ENCODE results near the gene UMODL1. TPM values are rescaled to one million over a fixed set of nuclear protein-coding genes. Genes with fewer than 3 reads are reported as not detected.

Gene UMODL1
- total and polyA plus RNA-seq, 12 donors, result 0.10 to 0.79 (median 0.17) TPM; not detected in 9

DNA sequence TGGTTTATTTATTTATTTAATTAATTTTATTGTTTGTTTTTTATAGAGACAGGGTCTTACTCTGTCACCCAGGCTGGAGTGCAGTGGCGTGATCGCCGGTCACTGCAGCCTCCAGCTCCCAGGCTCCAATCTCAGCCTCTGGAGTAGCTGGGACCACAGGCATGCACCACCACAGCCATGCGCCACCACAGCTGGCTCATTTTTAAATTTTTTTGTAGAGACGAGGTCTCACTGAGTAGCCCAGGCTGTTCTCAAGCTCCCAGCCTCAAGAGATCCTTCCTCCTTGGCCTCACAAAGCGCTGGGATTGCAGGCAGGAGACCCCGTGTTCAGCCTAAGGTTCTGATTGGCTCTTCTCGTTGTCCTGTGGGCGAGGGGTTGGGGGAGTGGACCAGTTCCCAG, 22.1 kb downstream of the UMODL1 start:
- WGBS, 4 donors, result 90 to 94% (median 93%) methylated on average over 9 of the region's 9 CpGs
- Histone ChIP-seq H3K9me3 (replicated peaks in 1 of 3) (no peaks in the 10 kb centered on the region), H3K27ac (no peak overlapping the region), H3K4me1 (replicated peaks in 1 of 2) (peaks cover 4 to 9% of the 10 kb centered on the region in 2 donors), H3K36me3 (replicated peaks in 1 of 2) (no peaks in the 10 kb centered on the region), H3K4me3 (no peak overlapping the region), H3K27me3 (no peaks in the 10 kb centered on the region)
- TF ChIP-seq POLR2A (IDR thresholded peaks at IDR 0.05), result no peak
- TF ChIP-seq, protein P1, sequence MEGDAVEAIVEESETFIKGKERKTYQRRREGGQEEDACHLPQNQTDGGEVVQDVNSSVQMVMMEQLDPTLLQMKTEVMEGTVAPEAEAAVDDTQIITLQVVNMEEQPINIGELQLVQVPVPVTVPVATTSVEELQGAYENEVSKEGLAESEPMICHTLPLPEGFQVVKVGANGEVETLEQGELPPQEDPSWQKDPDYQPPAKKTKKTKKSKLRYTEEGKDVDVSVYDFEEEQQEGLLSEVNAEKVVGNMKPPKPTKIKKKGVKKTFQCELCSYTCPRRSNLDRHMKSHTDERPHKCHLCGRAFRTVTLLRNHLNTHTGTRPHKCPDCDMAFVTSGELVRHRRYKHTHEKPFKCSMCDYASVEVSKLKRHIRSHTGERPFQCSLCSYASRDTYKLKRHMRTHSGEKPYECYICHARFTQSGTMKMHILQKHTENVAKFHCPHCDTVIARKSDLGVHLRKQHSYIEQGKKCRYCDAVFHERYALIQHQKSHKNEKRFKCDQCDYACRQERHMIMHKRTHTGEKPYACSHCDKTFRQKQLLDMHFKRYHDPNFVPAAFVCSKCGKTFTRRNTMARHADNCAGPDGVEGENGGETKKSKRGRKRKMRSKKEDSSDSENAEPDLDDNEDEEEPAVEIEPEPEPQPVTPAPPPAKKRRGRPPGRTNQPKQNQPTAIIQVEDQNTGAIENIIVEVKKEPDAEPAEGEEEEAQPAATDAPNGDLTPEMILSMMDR (IDR thresholded peaks at IDR 0.05), result no peak
- no peak for DNase-seq
- intact Hi-C loops (cut with DNase I), result no loop called here

DNA sequence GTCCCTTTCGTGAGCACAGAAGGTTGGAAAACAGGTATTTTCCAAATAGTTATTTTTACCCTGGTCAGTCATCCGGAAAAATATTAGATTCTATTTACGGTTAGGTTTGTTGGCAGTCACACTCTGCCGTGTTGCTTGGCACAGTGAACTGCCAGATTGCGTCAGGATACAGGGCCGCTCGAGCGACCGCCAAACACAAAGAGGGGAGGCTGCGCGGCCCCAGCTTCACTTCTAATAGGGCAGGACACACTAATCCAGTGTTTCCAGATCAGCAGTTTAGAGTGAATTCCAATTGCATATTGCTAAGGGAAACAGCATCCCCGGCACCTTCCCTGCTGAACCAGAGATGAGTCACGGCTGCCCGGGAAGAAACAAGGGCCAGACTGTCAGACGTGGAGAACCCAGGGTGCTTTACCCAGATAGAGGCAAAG, 22.9 kb downstream of the UMODL1 start:
- H3K36me3 ChIP-seq (replicated peaks in 1 of 2), result no peaks in the 10 kb centered on the region
- no peak overlapping the region for H3K4me3 ChIP-seq
- H3K4me1 ChIP-seq (replicated peaks in 1 of 2), result peaks cover 4 to 10% of the 10 kb centered on the region in 2 donors
- peak overlapping the region in 2 of 5 donors; percentile 17 for H3K27ac ChIP-seq
- no peaks in the 10 kb centered on the region for H3K9me3 ChIP-seq (replicated peaks in 1 of 3)
- intact Hi-C loops (cut with DNase I), result no loop called here
- WGBS, 4 donors, result 68 to 86% (median 76%) methylated on average over 11 to 15 of the region's 15 CpGs
- TF ChIP-seq, protein P1 (IDR thresholded peaks at IDR 0.05), result no peak
- no peak for TF ChIP-seq POLR2A (IDR thresholded peaks at IDR 0.05)
- peak in 5 of 7 donors; percentile 53 to 75 (median 62) for DNase-seq
- H3K27me3 ChIP-seq, result no peaks in the 10 kb centered on the region

DNA sequence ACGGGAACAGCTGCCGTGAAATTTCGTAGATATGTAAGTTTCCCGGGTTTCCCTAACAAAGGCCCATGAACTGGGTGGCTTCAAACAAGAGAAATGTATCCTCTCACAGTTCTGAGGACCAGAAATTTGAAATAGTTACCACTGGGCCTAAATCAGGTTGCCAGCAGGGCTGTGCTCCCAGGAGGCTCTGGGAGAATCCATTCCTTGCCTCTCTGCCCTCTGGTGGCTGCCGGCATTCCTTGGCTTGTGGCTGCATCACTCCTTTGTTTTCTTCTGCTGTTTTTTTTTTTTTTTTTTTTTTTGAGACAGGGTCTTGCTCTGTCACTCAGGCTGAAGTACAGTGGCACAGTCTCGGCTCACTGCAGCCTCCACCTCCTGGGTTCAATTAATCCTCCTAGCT, 23.7 kb downstream of the UMODL1 start:
- Histone ChIP-seq H3K4me1 (replicated peaks in 1 of 2) (peaks cover 4 to 10% of the 10 kb centered on the region in 2 donors), H3K27ac (no peak overlapping the region), H3K27me3 (no peaks in the 10 kb centered on the region), H3K9me3 (replicated peaks in 1 of 3) (no peaks in the 10 kb centered on the region), H3K36me3 (replicated peaks in 1 of 2) (no peaks in the 10 kb centered on the region), H3K4me3 (no peak overlapping the region)
- intact Hi-C loops (cut with DNase I), result no loop called here
- TF ChIP-seq, protein P1 (IDR thresholded peaks at IDR 0.05), result no peak
- no peak for TF ChIP-seq POLR2A (IDR thresholded peaks at IDR 0.05)
- no peak for DNase-seq
- WGBS, 4 donors, result 90 to 100% (median 98%) methylated on average over 6 of the region's 6 CpGs

DNA sequence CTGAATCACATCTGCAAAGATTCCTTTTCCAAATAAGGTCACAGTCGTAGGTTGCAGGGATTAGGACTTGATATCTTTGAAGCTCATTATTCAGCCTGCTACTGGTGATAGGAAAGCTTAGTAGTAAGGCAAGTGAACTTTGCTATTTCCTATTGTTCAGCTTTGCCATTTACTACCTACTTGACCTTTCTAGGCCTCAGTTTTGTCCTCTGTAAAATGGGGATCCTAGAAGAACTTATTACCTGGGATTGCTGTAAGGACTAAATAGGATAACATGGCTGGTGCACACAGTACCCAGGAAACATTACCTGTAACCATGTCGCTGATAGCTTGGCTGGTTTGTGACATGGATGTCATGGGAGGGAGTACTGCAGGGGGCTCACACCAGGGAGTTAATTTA, 24.5 kb downstream of the UMODL1 start:
- Histone ChIP-seq H3K36me3 (replicated peaks in 1 of 2) (no peaks in the 10 kb centered on the region), H3K4me3 (no peak overlapping the region), H3K27ac (no peak overlapping the region), H3K9me3 (replicated peaks in 1 of 3) (no peaks in the 10 kb centered on the region), H3K4me1 (replicated peaks in 1 of 2) (peaks cover 4 to 10% of the 10 kb centered on the region in 2 donors), H3K27me3 (no peaks in the 10 kb centered on the region)
- TF ChIP-seq, protein P1 (IDR thresholded peaks at IDR 0.05), result no peak
- no peak for TF ChIP-seq POLR2A (IDR thresholded peaks at IDR 0.05)
- 90 to 100% (median 91%) methylated on average over 2 of the region's 2 CpGs for WGBS, 4 donors
- intact Hi-C loops (cut with DNase I), result no loop called here
- DNase-seq, result no peak

Measured in adrenal gland (tissue), 12 donors.